OCI-M2 (cell line): ENCODE results near the gene FNIP1.
"Not testable (repeated sequence)": the region's sequence is repeated elsewhere in the genome, so short reads cannot be mapped to it uniquely, and the experiment has no call there.

Experiments used
- DNase-seq: peaks from one replicate; lab custom pipeline; 2025; ENCODE audit not compliant: unreplicated experiment; lab: John Stamatoyannopoulos, UW

Gene FNIP1

GRCh38 chr5:131754363-131754762, 42.5 kb downstream of the FNIP1 start:
- DNase-seq = no peak

GRCh38 chr5:131751506-131751905, 45.3 kb downstream of the FNIP1 start:
- DNase-seq = no peak

- no peak for DNase-seq
Observed at GRCh38 chr5:131749723-131750470, 46.9 kb downstream of the FNIP1 start.

GRCh38 chr5:131749138-131749537, 47.7 kb downstream of the FNIP1 start:
- DNase-seq = no peak

- DNase-seq = peak; percentile 40
Observed at GRCh38 chr5:131747180-131748105, 49.4 kb downstream of the FNIP1 start.

- no peak for DNase-seq
Observed at GRCh38 chr5:131746423-131746822, 50.4 kb downstream of the FNIP1 start.

- DNase-seq = no peak
Observed at GRCh38 chr5:131745703-131746102, 51.1 kb downstream of the FNIP1 start.

- DNase-seq = no peak
Observed at GRCh38 chr5:131745155-131745554, 51.7 kb downstream of the FNIP1 start.

GRCh38 chr5:131740477-131740876, 56.3 kb downstream of the FNIP1 start:
- DNase-seq = no peak

- DNase-seq = no peak
Observed at GRCh38 chr5:131735393-131735792, 61.4 kb downstream of the FNIP1 start.

- not testable (repeated sequence) for DNase-seq
Observed at GRCh38 chr5:131734939-131735338, 61.9 kb downstream of the FNIP1 start.

GRCh38 chr5:131729292-131729691, 67.5 kb downstream of the FNIP1 start:
- not testable (repeated sequence) for DNase-seq

- not testable (repeated sequence) for DNase-seq
Observed at GRCh38 chr5:131724089-131724488, 72.7 kb downstream of the FNIP1 start.

GRCh38 chr5:131720714-131721113, 76.1 kb downstream of the FNIP1 start:
- no peak for DNase-seq

- DNase-seq = no peak
Observed at GRCh38 chr5:131719564-131719963, 77.3 kb downstream of the FNIP1 start.

GRCh38 chr5:131718487-131719014, 78.3 kb downstream of the FNIP1 start:
- no peak for DNase-seq

- DNase-seq = not testable (repeated sequence)
Observed at GRCh38 chr5:131717164-131717563, 79.7 kb downstream of the FNIP1 start.

GRCh38 chr5:131716650-131717049, 80.2 kb downstream of the FNIP1 start:
- no peak for DNase-seq

GRCh38 chr5:131710391-131710790, 86.4 kb downstream of the FNIP1 start:
- no peak for DNase-seq

GRCh38 chr5:131709043-131709442, 87.8 kb downstream of the FNIP1 start:
- no peak for DNase-seq

- DNase-seq = no peak
Observed at GRCh38 chr5:131706281-131706680, 90.5 kb downstream of the FNIP1 start.

GRCh38 chr5:131694926-131695325, 101.9 kb downstream of the FNIP1 start:
- DNase-seq = no peak
